Mammary epithelial cell (primary cell): Measurements from ENCODE around the gene EYS.

Experiments used
- EZH2 ChIP-seq: IDR thresholded peaks from 2 replicates; pipeline ENCODE4 v1.6.1; 2012; ENCODE audit warnings: low read length, inconsistent platforms, borderline replicate concordance
- TF ChIP-seq, protein P1 (sequence below), 2 donors: IDR thresholded peaks in 1 of 2; conservative IDR thresholded peaks in 1 of 2; 2 replicates each; pipeline ENCODE4 v1.5.1; 2011 to 2012; ENCODE audit warnings: inconsistent platforms in 2 of 2, low read length in 2 of 2, mild to moderate bottlenecking in 2 of 2, control low read depth in 1 of 2, low read depth in 1 of 2; ENCODE audit not compliant: insufficient read depth in 1 of 2; ENCODE audit errors: extremely low read depth in 1 of 2

- TF ChIP-seq, protein P1, sequence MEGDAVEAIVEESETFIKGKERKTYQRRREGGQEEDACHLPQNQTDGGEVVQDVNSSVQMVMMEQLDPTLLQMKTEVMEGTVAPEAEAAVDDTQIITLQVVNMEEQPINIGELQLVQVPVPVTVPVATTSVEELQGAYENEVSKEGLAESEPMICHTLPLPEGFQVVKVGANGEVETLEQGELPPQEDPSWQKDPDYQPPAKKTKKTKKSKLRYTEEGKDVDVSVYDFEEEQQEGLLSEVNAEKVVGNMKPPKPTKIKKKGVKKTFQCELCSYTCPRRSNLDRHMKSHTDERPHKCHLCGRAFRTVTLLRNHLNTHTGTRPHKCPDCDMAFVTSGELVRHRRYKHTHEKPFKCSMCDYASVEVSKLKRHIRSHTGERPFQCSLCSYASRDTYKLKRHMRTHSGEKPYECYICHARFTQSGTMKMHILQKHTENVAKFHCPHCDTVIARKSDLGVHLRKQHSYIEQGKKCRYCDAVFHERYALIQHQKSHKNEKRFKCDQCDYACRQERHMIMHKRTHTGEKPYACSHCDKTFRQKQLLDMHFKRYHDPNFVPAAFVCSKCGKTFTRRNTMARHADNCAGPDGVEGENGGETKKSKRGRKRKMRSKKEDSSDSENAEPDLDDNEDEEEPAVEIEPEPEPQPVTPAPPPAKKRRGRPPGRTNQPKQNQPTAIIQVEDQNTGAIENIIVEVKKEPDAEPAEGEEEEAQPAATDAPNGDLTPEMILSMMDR (conservative IDR thresholded peaks at IDR 0.05 in 1 of 2, IDR thresholded peaks at IDR 0.05 in 1 of 2; ENCODE audit: extremely low read depth in 1 of 2, insufficient read depth in 1 of 2, low read depth in 1 of 2, low read length in 2 of 2): no peak
- TF ChIP-seq EZH2: no peak
These were observed 1900.0 kb downstream of the EYS start for GRCh38 chr6:63807056-63807455.
